ENCODE results near the gene ASCC1.
"Not testable (repeated sequence)": the region's sequence is repeated elsewhere in the genome, so short reads cannot be mapped to it uniquely, and the experiment has no call there.

Gene ASCC1

GRCh38 chr10:72124989-72125388, 91.1 kb downstream of the ASCC1 start:
- Histone ChIP-seq H3K9ac (ENCODE audit: low read depth, low read length) (no peak overlapping the region), H3K36me3 (ENCODE audit: insufficient read depth, low read length) (no peaks in the 10 kb centered on the region; the same call in 1 of the 2 replicates), H3K9me3 (ENCODE audit: control insufficient read depth, insufficient read depth, low read length) (no peaks in the 10 kb centered on the region), H3K4me1 (ENCODE audit: insufficient read depth, low read length) (peaks cover 11% of the 10 kb centered on the region)

DNA sequence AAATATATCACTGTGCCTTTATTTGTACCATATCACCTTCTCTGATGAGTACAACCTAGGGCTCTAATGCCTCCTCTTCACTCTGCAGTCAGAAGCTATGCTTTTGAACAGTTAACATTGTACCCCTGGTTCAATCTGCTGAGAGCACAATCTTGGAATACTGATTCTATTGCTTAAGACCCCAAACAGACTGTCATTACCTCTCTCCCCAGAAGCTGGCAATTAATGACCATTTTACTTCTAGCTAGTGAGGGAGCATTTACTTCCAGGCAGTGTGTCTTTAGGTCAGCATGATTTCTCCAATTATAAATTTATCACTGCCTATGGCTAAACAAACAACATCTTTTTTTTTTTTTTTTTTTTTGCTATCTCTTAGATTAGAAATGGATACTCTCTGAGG, 91.7 kb downstream of the ASCC1 start:
- H3K9me3 ChIP-seq (ENCODE audit: control insufficient read depth, insufficient read depth, low read length), result no peaks in the 10 kb centered on the region
- no peak overlapping the region for H3K9ac ChIP-seq (ENCODE audit: low read depth, low read length)
- H3K36me3 ChIP-seq (ENCODE audit: insufficient read depth, low read length), result no peaks in the 10 kb centered on the region; the same call in 1 of the 2 replicates
- H3K4me1 ChIP-seq (ENCODE audit: insufficient read depth, low read length), result peaks cover 11% of the 10 kb centered on the region

DNA sequence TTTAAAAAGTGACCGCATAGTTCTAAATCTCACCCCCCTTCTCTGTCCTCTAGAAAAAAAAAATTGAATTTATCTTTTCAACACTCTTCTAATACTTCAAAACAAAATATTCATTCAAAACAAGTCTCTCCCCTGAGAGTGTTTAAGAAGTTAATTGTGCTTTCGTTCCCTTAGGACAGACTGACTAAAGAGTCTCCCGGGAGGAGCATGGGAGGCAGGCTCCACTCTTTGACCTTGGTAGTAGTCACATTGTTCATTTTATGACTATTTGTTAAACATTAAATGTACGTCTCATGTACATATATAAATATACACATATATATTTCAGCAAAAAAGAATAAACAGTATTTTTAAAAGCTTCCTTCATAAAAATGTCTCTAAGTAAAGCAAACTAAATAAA, 92.5 kb downstream of the ASCC1 start:
- H3K9ac ChIP-seq (ENCODE audit: low read depth, low read length), result no peak overlapping the region
- peaks cover 11% of the 10 kb centered on the region for H3K4me1 ChIP-seq (ENCODE audit: insufficient read depth, low read length)
- no peaks in the 10 kb centered on the region for H3K9me3 ChIP-seq (ENCODE audit: control insufficient read depth, insufficient read depth, low read length)
- no peaks in the 10 kb centered on the region; the same call in 1 of the 2 replicates for H3K36me3 ChIP-seq (ENCODE audit: insufficient read depth, low read length)

GRCh38 chr10:72122221-72122620, 93.9 kb downstream of the ASCC1 start:
- H3K9ac ChIP-seq (ENCODE audit: low read depth, low read length), result no peak overlapping the region
- H3K9me3 ChIP-seq (ENCODE audit: control insufficient read depth, insufficient read depth, low read length), result no peaks in the 10 kb centered on the region
- peaks cover 11% of the 10 kb centered on the region for H3K4me1 ChIP-seq (ENCODE audit: insufficient read depth, low read length)
- no peaks in the 10 kb centered on the region for H3K36me3 ChIP-seq (ENCODE audit: insufficient read depth, low read length)

GRCh38 chr10:72121389-72121788, 94.7 kb downstream of the ASCC1 start:
- Histone ChIP-seq H3K9me3 (ENCODE audit: control insufficient read depth, insufficient read depth, low read length) (no peaks in the 10 kb centered on the region), H3K4me1 (ENCODE audit: insufficient read depth, low read length) (peaks cover 2% of the 10 kb centered on the region; the same call in 1 of the 2 replicates), H3K9ac (ENCODE audit: low read depth, low read length) (no peak overlapping the region), H3K36me3 (ENCODE audit: insufficient read depth, low read length) (no peaks in the 10 kb centered on the region)

- Histone ChIP-seq H3K4me1 (ENCODE audit: insufficient read depth, low read length) (no peaks in the 10 kb centered on the region), H3K36me3 (ENCODE audit: insufficient read depth, low read length) (no peaks in the 10 kb centered on the region), H3K9me3 (ENCODE audit: control insufficient read depth, insufficient read depth, low read length) (peaks cover 5% of the 10 kb centered on the region; the same call in 1 of the 2 replicates), H3K9ac (ENCODE audit: low read depth, low read length) (no peak overlapping the region)
Observed at GRCh38 chr10:72116372-72116771, 99.7 kb downstream of the ASCC1 start.

DNA sequence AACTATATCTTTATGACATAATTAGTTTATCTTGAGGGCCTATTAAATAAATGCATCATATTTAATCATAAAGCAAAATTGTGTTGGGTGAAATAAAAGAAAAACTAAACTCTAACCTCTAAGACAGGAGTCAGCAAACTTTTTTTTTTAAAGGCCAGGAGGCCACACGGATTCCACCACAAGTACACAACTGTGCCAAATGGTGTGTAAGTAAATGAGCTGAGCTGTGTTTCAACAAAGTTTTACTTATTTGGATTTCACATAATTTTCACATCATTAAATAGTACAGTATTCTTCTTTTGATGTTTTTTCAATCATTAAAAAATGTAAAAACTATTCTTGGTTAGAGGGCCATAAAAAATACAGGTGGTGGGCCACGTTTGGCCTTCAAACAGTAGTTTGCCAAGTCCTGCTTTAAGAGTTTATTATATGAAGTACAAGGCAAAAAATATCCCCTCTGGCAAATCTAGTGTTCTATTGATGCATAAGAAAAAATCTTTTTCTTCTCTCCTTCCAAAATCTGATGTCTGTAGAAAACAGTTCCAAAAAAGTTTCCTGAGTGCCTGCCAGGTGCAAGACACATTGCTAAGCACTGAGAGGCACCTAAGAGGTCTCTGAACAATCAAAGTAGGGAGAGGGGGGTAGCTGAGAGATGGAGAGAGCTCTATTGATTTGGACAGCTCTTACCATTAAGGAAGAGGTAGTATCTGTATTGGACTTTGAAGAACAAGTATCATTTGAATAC, 101.2 kb downstream of the ASCC1 start:
- Histone ChIP-seq H3K4me1 (ENCODE audit: insufficient read depth, low read length) (no peaks in the 10 kb centered on the region), H3K36me3 (ENCODE audit: insufficient read depth, low read length) (no peaks in the 10 kb centered on the region), H3K9ac (ENCODE audit: low read depth, low read length) (no peak overlapping the region), H3K9me3 (ENCODE audit: control insufficient read depth, insufficient read depth, low read length) (peaks cover 5% of the 10 kb centered on the region; the same call in 1 of the 2 replicates)

DNA sequence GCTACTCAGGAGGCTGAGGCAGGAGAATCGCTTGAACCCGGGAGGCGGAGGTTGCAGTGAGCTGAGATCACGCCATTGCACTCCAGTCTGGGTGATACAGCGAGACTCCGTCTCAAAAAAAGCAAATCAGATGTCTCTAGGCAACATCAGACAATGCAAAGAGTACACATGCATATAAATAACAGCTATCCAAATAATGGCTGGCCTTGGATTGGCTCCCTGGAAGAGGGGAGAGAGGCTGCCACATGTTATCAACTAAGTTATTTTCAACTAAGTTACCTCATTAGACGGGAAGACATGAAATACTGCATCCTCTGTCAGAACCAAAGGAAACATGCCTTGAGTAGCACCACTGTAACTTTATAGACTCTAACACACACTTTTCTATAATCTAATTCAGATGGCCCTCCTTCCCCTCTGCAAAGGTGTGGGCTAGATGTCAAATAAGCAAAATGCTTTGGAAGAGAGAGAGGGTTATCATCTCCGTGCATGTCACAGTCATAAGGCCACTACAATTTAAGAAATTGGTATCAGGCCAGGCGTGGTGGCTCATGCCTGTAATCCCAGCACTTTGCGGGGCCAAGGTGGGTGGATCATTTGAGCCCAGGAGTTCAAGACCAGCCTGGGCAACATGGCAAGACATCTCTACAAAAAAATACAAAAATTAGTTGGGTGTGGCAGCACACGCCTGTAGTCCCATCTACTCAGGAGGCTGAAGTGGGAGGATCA, 105.2 kb downstream of the ASCC1 start:
- no peaks in the 10 kb centered on the region for H3K36me3 ChIP-seq (ENCODE audit: insufficient read depth, low read length)
- H3K9ac ChIP-seq (ENCODE audit: low read depth, low read length), result no peak overlapping the region
- H3K4me1 ChIP-seq (ENCODE audit: insufficient read depth, low read length), result peaks cover 5% of the 10 kb centered on the region; the same call in 1 of the 2 replicates
- peaks cover 1% of the 10 kb centered on the region; the same call in 1 of the 2 replicates for H3K9me3 ChIP-seq (ENCODE audit: control insufficient read depth, insufficient read depth, low read length)

DNA sequence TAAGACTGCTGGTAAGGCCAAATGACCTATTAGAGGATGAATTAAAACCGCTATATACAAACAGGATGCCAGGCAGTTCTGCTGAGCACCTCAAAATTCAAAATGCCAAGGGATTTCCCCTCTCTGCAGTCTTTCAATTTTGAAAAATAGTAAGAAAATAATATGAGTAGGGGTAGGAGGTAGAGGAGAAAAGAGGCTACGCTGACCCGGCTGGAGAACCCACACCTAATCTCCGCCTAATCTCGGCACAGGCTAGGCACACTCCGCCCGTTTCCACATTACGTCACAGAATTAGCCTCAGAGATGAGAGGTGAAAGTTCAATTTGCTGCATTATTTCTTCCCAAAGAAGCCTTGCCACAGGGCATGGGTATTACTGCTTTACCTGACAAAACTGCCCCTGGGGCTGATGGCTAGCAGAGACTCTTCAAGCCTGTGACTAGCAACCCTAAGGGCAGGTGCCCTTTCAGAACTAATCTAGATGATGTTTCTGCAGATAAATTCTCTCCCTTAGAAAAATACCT, 106.4 kb downstream of the ASCC1 start:
- Histone ChIP-seq H3K9ac (ENCODE audit: low read depth, low read length) (no peak overlapping the region), H3K4me1 (ENCODE audit: insufficient read depth, low read length) (peaks cover 5% of the 10 kb centered on the region; the same call in 1 of the 2 replicates), H3K36me3 (ENCODE audit: insufficient read depth, low read length) (no peaks in the 10 kb centered on the region), H3K9me3 (ENCODE audit: control insufficient read depth, insufficient read depth, low read length) (no peaks in the 10 kb centered on the region)

GRCh38 chr10:72108830-72109635, 107.0 kb downstream of the ASCC1 start:
- Histone ChIP-seq H3K4me1 (ENCODE audit: insufficient read depth, low read length) (peaks cover 5% of the 10 kb centered on the region; the same call in 1 of the 2 replicates), H3K9ac (ENCODE audit: low read depth, low read length) (no peak overlapping the region), H3K36me3 (ENCODE audit: insufficient read depth, low read length) (no peaks in the 10 kb centered on the region), H3K9me3 (ENCODE audit: control insufficient read depth, insufficient read depth, low read length) (no peaks in the 10 kb centered on the region)

GRCh38 chr10:72108004-72108370, 108.1 kb downstream of the ASCC1 start:
- not testable (repeated sequence) for H3K4me1 ChIP-seq (ENCODE audit: insufficient read depth, low read length); H3K9ac ChIP-seq (ENCODE audit: low read depth, low read length); H3K9me3 ChIP-seq (ENCODE audit: control insufficient read depth, insufficient read depth, low read length); H3K36me3 ChIP-seq (ENCODE audit: insufficient read depth, low read length)

DNA sequence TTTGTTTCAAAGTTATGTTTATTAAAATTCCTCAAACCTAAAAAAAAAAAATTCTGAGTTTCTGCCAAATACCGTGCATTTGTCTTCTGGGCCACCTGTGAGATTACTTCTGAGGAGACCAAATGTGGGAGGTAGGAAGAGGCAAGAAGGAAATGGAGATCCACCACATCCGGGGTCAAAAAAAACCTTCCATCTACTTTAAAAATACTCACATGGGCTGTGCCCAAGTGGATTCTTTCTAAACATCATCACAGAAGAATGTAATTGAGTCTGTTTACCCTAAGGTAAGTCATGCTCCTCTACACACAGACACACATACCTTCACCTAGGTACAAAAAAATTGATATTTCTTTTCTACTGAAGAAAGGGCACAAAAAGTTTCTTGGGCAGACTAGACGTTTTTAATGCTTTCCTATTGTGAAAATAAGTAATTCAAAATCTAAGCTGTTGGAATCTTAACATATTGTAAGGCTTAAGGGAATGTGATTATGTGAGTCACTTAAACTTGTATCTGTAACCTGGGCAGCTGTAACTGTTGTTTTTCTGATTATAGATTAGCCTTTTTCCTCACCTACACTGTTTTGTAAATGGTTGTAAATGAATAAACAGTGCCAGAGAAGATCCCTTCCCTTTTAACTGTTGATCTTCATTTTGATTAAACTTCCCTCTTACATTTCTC, 108.6 kb downstream of the ASCC1 start:
- Histone ChIP-seq H3K36me3 (ENCODE audit: insufficient read depth, low read length) (no peaks in the 10 kb centered on the region; the same call in 1 of the 2 replicates), H3K4me1 (ENCODE audit: insufficient read depth, low read length) (peaks cover 5% of the 10 kb centered on the region; the same call in 1 of the 2 replicates), H3K9me3 (ENCODE audit: control insufficient read depth, insufficient read depth, low read length) (no peaks in the 10 kb centered on the region), H3K9ac (ENCODE audit: low read depth, low read length) (no peak overlapping the region)

DNA sequence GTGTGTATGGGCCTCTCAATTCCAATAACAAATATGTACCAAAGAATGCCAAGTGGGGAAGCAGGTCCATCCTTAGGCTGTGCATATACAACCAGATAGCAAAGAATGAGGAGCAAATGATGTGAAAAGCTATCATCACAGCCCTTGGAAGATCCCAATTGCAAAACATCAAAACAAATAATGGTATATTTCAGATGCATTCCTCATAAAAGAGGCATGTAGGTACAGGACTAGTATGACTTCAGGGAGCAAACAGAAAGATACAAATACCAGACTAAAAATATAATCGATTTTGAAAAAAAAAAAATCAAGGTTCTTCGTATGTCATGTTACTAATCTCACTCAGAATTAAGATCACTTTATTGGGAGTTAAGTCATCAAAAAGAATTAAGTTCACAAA, 109.2 kb downstream of the ASCC1 start:
- no peaks in the 10 kb centered on the region for H3K9me3 ChIP-seq (ENCODE audit: control insufficient read depth, insufficient read depth, low read length)
- H3K9ac ChIP-seq (ENCODE audit: low read depth, low read length), result no peak overlapping the region
- H3K4me1 ChIP-seq (ENCODE audit: insufficient read depth, low read length), result peaks cover 5% of the 10 kb centered on the region; the same call in 1 of the 2 replicates
- no peaks in the 10 kb centered on the region; the same call in 1 of the 2 replicates for H3K36me3 ChIP-seq (ENCODE audit: insufficient read depth, low read length)

Data from ES-I3 (cell line).